Hematopoietic multipotent progenitor cell treated with erythropoietin and hydrocortisone succinate and interleukin-3 and kit ligand, for 15 days (in vitro differentiated cells): ENCODE results near the gene PLPPR4.

Source experiments
- DNase-seq: peaks from one replicate; pipeline ENCODE4 v3.0.0-alpha.2; 2015; ENCODE audit warnings: low spot score

Gene PLPPR4

DNA sequence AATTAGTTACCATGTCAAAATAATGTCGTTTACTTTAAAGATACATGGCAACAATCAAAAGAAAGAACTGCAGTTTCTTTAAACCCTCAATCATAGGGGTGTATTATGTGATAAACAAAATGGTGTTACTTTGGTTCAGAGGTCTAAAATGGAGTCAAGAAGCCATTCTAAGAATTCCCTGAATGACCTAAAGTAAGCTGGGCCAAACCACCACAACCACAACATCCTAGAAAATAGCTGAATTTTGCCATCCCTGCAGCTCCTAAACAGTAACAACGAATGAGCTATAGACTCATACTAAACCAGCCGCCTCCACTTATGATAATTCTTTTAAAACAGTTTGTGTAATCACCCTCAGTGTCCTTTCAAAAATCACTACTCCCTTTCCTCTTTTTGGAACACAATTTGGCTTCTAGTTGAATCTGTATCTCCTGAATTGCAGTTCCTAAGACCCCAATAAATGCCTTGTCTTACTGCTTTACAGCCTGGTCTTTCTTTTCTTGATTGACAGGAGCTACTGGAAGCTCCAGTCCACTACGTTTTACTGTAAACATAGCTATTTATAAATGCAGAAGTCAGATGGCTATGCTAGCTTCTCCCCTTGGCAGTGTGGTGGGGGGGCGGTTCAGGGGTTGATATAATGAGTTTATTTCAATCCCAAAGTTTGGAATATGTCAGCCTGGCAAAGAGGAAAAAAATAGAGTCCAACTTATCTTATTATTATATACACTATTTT, 84.3 kb downstream of the PLPPR4 start:
- no peak for DNase-seq

DNA sequence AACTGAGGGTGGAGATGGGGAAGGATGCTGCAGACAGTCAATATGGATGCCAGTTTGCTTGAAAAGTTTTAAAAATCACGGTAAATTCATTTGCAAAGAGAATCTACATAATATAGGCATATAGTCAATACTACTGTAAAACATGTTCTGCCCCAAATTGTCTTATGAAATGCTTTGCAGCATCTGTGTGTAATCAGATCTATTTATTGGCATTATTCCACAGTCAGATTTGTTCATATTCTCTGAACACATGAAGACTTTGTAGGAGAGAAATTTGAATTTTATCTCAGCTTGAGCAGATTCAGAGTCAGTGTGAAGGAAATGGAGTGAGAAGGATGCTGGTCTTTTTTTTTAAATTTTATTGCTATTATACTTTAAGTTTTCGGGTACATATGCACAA, 88.5 kb downstream of the PLPPR4 start:
- no peak for DNase-seq

DNA sequence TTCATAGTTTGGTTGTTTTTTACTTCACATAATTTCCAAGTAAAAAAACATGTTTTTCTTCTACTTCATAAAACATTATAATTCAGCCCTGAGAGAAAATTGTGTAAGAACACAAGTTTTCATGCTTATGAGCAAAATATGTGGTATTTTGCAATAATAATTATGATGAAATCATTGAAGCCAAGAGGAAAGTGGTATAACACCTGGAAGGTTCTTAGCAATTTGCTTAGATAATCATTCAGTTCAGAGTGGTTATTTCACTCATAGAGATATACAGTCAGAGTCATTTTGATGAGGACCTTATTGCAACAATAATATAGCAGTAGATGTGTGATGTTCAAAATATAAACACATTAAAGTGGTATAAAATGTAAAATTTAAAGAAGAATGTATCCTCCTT, 94.5 kb downstream of the PLPPR4 start:
- no peak for DNase-seq
